Spleen (tissue), 11 donors: ENCODE results near the gene SSH2. TPM values are rescaled to one million over a fixed set of nuclear protein-coding genes. Genes with fewer than 3 reads are reported as not detected.
A peak's percentile ranks its signal among the peaks of the same experiment; 100 is the strongest.
"Not testable (repeated sequence)": the region's sequence is repeated elsewhere in the genome, so short reads cannot be mapped to it uniquely, and the experiment has no call there.

Experiments
- DNase-seq: peaks from one replicate; pipeline ENCODE4 v3.0.0-alpha.2; 2020
- H3K27ac ChIP-seq, 8 donors: fragments of 200-600 bp; sonication (generic) in 7 of 8; 1 replicate in 4 of 8; 2 replicates in 4 of 8; pipeline versions ENCODE4 v1.5.0 to v1.8.0; 2016 to 2021; ENCODE audit warnings: inconsistent platforms in 4 of 8, mild to moderate bottlenecking in 4 of 8, moderate library complexity in 1 of 8
- H3K27me3 ChIP-seq, 7 donors: fragments of 200-600 bp; sonication (generic) in 6 of 7; replicated peaks in 1 of 7; 1 replicate in 4 of 7; 2 replicates in 3 of 7; pipeline versions ENCODE4 v1.5.0 to v1.8.0; 2016 to 2021; ENCODE audit warnings: inconsistent platforms in 3 of 7, mild to moderate bottlenecking in 1 of 7
- H3K36me3 ChIP-seq, 6 donors: fragments of 200-600 bp; sonication (generic) in 5 of 6; 1 replicate in 4 of 6; 2 replicates in 2 of 6; pipeline versions ENCODE4 v1.5.0 to v1.8.0; 2016 to 2021; ENCODE audit warnings: inconsistent platforms in 2 of 6
- H3K4me1 ChIP-seq, 6 donors: fragments of 200-600 bp; sonication (generic) in 5 of 6; 1 replicate in 3 of 6; 2 replicates in 3 of 6; pipeline versions ENCODE4 v1.5.0 to v1.8.0; 2016 to 2021; ENCODE audit warnings: inconsistent platforms in 3 of 6
- H3K4me3 ChIP-seq, 8 donors: fragments of 200-600 bp; sonication (generic) in 7 of 8; 1 replicate in 4 of 8; 2 replicates in 4 of 8; pipeline versions ENCODE4 v1.5.0 to v1.8.0; 2016 to 2021; ENCODE audit warnings: inconsistent platforms in 4 of 8, mild to moderate bottlenecking in 4 of 8, moderate library complexity in 2 of 8
- H3K9me3 ChIP-seq, 8 donors: fragments of 200-600 bp; sonication (generic) in 7 of 8; 1 replicate in 4 of 8; 2 replicates in 4 of 8; pipeline versions ENCODE4 v1.5.0 to v1.8.0; 2016 to 2021; ENCODE audit warnings: inconsistent platforms in 4 of 8
- POLR2A ChIP-seq, 3 donors: fragments of 450-650 bp; IDR thresholded peaks; one replicate each; pipeline ENCODE4 v1.5.1; 2017; ENCODE audit warnings: antibody characterized with exemption in 3 of 3, mild to moderate bottlenecking in 1 of 3
- POLR2AphosphoS5 ChIP-seq, 3 donors: sonication (generic); formaldehyde crosslinking; IDR thresholded peaks; one replicate each; pipeline ENCODE4 v1.5.1; 2017; ENCODE audit warnings: antibody characterized with exemption in 3 of 3
- WGBS, 5 donors: extraction: QIAGEN DNeasy Blood & Tissue Kit in 3 of 5; methylation state at CpG; one replicate each; pipeline versions ENCODE4 v1.1.5 to v1.1.7; 2013 to 2018; 5-methylcytosine and 5-hydroxymethylcytosine counted together
- intact Hi-C: fragments of 100-400 bp; cut with DNase I; formaldehyde crosslinking; loops from one replicate; pipeline ENCODE4 v1.15.0; 2023; ENCODE audit warnings: low total_unique reads
- polyA plus RNA-seq, 3 donors: library from polyadenylated mRNA; stranded (reverse); fragments of 200-250 nt; gene quantifications; one replicate each; pipeline ENCODE4 v1.2.1, GENCODE V29; 2013
- total RNA-seq, 7 donors: library from RNA; depleted of rRNA in 3 of 7; stranded (reverse); fragments of >200 nt in 3 of 7; fragmentation: NEBNext Ultra II Directional in 4 of 7; extraction: Animal tissue kit (Norgen Biotek cat#: 25700) in 4 of 7; gene quantifications; one replicate each; pipeline versions ENCODE4 v1.1.0 to v1.2.1, GENCODE V29; 2016 to 2021
- TF ChIP-seq, protein P1 (sequence below), 11 experiments: fragments of 200-600 bp in 7 of 11; fragments of 450-650 bp in 4 of 11; sonication (generic) in 4 of 11; IDR thresholded peaks in 8 of 11; conservative IDR thresholded peaks in 3 of 11; 1 replicate in 7 of 11; 2 replicates in 4 of 11; pipeline versions ENCODE4 v1.4.0 to v1.8.0; 2016 to 2021; ENCODE audit warnings: antibody characterized with exemption in 11 of 11, inconsistent platforms in 4 of 11, mild to moderate bottlenecking in 1 of 11
- donor health status: healthy with polysubstance abuse.
- donor health status: DM: no; HTN: no; CAD: no; lungs with moderate emphysema.
- donor health status: DM: no; HTN: no; CAD: no.
- donor health status: Bipolar disorder and iron deficiency.
- donor health status: healthy.
- donor health status: DM: no; HTN: no; CAD: no.
- donor health status: DM: yes; HTN: yes; CAD: no.

Gene SSH2
- total and polyA plus RNA-seq, 10 donors: 15.9 to 182 (median 113) TPM

DNA sequence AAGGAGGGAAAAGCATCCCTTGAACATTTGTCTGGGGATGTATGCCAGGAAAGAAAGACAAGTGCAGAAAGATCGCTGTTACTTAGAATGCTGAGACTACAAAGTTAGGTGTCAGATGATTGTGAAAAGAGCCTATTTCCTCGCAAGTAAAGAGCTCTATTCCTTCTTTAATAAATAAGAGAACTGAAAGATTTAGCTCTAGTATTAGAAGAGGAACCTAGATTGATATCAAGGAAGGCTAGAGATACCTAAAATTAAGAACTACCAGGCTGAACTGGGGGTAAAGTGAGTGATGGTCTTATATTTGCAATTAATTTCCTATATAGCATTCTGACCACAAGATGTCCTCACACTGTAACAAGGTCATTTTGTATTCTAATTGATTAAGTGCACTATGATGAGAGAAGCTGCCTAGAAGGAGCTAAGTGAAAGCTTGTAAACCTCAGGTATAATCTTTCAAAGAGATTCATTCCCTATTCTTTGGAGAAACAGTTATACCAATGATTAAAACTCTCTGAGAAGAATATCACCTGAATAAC lies 62.3 kb downstream of the SSH2 start:
- Histone ChIP-seq H3K9me3 (no peaks in the 10 kb centered on the region), H3K36me3 (no peaks in the 10 kb centered on the region), H3K27ac (no peak overlapping the region), H3K4me3 (no peak overlapping the region), H3K27me3 (no peaks in the 10 kb centered on the region), H3K4me1 (peaks cover 0 to 39% (median 26%) of the 10 kb centered on the region in 6 donors)
- TF ChIP-seq, protein P1, sequence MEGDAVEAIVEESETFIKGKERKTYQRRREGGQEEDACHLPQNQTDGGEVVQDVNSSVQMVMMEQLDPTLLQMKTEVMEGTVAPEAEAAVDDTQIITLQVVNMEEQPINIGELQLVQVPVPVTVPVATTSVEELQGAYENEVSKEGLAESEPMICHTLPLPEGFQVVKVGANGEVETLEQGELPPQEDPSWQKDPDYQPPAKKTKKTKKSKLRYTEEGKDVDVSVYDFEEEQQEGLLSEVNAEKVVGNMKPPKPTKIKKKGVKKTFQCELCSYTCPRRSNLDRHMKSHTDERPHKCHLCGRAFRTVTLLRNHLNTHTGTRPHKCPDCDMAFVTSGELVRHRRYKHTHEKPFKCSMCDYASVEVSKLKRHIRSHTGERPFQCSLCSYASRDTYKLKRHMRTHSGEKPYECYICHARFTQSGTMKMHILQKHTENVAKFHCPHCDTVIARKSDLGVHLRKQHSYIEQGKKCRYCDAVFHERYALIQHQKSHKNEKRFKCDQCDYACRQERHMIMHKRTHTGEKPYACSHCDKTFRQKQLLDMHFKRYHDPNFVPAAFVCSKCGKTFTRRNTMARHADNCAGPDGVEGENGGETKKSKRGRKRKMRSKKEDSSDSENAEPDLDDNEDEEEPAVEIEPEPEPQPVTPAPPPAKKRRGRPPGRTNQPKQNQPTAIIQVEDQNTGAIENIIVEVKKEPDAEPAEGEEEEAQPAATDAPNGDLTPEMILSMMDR (IDR thresholded peaks at IDR 0.05 in 8 of 11, conservative IDR thresholded peaks at IDR 0.05 in 3 of 11): peak in 1 of 11 experiments; percentile 21
- no peak for TF ChIP-seq POLR2AphosphoS5 (IDR thresholded peaks at IDR 0.05)
- intact Hi-C loops: no loop called here
- no peak for DNase-seq
- WGBS, 5 donors: 51 to 74% (median 62%) methylated on average over 2 of the region's 2 CpGs

DNA sequence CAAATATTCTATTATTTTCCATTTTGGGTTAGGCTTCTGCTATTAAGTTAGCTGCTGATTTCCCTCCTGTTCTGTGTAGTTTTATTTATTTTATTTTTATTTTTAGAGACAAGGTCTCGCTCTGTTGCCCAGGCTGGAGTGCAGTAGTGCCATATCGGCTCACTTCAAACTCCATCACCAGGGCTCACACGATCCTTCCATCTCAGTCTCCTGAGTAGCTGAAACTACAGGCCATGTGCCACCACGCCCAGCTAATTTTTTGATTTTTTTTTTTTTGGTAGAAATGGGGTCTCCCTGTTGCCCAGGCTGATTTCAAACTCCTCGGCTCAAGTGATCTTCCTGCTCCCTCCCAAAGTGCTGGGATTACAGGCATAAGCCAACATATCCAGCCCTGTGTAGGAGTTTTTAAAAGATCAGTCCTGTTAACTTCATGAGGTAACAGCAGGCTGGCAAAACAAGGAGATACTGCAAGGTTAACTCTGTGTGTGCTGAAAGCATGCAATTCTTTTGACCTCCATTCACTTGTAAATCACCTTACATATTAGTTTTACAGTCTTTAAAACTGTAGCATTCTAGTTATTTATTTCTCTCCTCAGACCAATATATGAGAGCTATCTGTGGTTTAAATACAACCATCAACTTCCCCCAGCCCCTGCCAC lies 63.2 kb downstream of the SSH2 start:
- H3K4me3 ChIP-seq: no peak overlapping the region
- TF ChIP-seq POLR2A (IDR thresholded peaks at IDR 0.05): no peak
- DNase-seq: no peak
- no peaks in the 10 kb centered on the region for H3K9me3 ChIP-seq
- WGBS, 5 donors: 88 to 95% (median 93%) methylated on average over 5 of the region's 5 CpGs
- no peaks in the 10 kb centered on the region for H3K27me3 ChIP-seq
- intact Hi-C loops: no loop called here
- H3K27ac ChIP-seq: no peak overlapping the region
- H3K4me1 ChIP-seq: peaks cover 0 to 36% (median 24%) of the 10 kb centered on the region in 6 donors
- H3K36me3 ChIP-seq: no peaks in the 10 kb centered on the region

DNA sequence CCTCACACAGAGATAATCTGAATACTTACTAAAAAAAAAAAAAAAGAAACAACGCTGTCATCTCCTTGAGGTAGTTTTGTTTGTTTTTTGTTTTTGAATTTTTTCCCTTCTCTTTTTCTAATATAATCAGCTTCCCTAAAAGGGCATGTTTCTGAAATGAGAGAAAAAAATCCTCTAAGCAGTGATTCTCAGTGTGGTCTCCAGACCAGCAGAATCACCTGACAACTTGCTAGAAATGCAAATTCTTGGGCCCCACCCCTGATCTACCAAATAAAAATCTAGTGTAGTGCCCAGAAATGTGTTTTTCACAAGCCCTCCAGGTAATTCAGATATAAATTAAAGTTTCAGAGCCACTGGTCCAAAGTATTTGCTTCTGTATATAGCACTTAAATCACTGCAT lies 65.4 kb downstream of the SSH2 start:
- Histone ChIP-seq H3K4me1 (peaks cover 0 to 38% (median 15%) of the 10 kb centered on the region in 6 donors), H3K4me3 (no peak overlapping the region), H3K9me3 (no peaks in the 10 kb centered on the region), H3K36me3 (no peaks in the 10 kb centered on the region), H3K27ac (no peak overlapping the region), H3K27me3 (no peaks in the 10 kb centered on the region)
- intact Hi-C loops: no loop called here
- DNase-seq: no peak
- TF ChIP-seq, protein P1 (IDR thresholded peaks at IDR 0.05 in 8 of 11, conservative IDR thresholded peaks at IDR 0.05 in 3 of 11): no peak
- TF ChIP-seq POLR2AphosphoS5 (IDR thresholded peaks at IDR 0.05) (no peak), POLR2A (IDR thresholded peaks at IDR 0.05) (no peak)
- 79 to 100% (median 94%) methylated on average over 1 of the region's 1 CpG for WGBS, 5 donors

DNA sequence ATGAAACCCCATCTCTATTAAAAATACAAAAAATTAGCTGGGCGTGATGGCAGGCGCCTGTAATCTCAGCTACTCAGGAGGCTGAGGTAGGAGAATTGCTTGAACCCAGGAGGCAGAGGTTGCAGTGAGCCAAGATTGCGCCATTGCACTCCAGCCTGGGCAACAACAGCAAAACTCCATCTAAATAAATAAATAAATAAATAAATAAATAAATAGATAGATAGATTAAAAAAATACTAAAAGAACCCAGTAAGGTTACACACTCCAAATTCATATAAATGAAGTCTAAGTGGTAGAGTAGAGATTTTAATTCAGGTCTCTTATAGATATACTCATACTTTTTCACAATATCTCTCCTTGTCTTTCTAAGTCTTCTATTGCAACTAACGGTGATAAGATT lies 65.9 kb downstream of the SSH2 start:
- H3K4me3 ChIP-seq: not testable (repeated sequence)
- WGBS, 5 donors: 84 to 99% (median 98%) methylated on average over 4 of the region's 4 CpGs

DNA sequence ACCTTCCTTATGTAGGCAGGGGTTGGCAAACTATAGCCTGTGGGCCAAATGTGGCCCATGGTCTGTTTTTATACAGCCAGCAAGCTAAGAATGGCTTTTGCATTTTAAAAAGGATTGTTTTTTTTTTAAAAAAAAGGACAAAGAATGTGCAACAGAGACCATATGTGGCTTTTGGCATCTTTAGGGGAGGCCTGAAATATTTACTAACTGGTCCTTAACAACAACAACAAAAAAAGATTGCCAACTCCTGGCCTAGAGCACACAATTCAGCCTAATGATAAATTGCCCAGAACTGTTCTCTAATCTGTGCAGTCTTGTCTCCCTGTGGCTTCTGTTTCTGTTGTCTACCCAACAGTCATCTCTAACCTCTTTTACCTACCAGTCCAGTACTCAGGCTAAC lies 67.1 kb downstream of the SSH2 start:
- Histone ChIP-seq H3K36me3 (no peaks in the 10 kb centered on the region), H3K27ac (no peak overlapping the region), H3K4me1 (peaks cover 0 to 33% (median 13%) of the 10 kb centered on the region in 6 donors), H3K27me3 (no peaks in the 10 kb centered on the region), H3K4me3 (no peak overlapping the region), H3K9me3 (peaks cover 0 to under 1% (median 0%) of the 10 kb centered on the region in 8 donors)
- no peak for DNase-seq
- TF ChIP-seq POLR2A (IDR thresholded peaks at IDR 0.05) (no peak), POLR2AphosphoS5 (IDR thresholded peaks at IDR 0.05) (no peak)
- TF ChIP-seq, protein P1 (IDR thresholded peaks at IDR 0.05 in 8 of 11, conservative IDR thresholded peaks at IDR 0.05 in 3 of 11): no peak
- intact Hi-C loops: no loop called here

More for the DNA sequence above, 65.9 kb downstream of the SSH2 start:
- H3K36me3 ChIP-seq, intact Hi-C loops, H3K27me3 ChIP-seq, DNase-seq, H3K27ac ChIP-seq, H3K9me3 ChIP-seq: not testable (repeated sequence)
- peaks cover 0 to 38% (median 15%) of the 10 kb centered on the region in 6 donors for H3K4me1 ChIP-seq
